ENCODE data around the gene KCNK1.

The KCNK1 gene

DNA sequence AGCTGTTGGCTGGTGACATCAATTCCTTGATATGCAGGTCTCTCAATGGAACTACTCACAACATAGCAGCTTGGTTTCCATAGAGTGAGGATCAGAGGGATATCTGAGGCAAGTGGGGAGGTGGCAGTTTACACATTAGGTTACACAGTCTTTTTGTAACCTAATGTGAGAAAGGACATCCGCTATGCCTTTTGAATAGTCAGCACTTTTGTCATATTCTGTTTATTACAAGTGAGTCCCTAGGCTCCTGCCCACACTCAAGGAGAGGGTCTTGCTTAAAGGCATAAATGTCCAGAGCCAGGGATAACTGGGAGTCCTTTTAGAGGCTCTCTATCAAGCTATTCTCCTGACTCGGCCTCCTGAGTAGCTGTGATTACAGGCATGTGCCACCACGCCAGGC is 104.2 kb downstream of the KCNK1 start:
- no peak overlapping the region for H3K4me2 ChIP-seq (ENCODE audit: low read length)
- no peaks in the 10 kb centered on the region for H4K20me1 ChIP-seq (ENCODE audit: insufficient read depth, low read length)
- H3K79me2 ChIP-seq (ENCODE audit: low read length) = no peaks in the 10 kb centered on the region
- TF ChIP-seq EZH2phosphoT487 (IDR thresholded peaks at IDR 0.05; ENCODE audit: low read depth) = no peak
- TF ChIP-seq, protein P1, sequence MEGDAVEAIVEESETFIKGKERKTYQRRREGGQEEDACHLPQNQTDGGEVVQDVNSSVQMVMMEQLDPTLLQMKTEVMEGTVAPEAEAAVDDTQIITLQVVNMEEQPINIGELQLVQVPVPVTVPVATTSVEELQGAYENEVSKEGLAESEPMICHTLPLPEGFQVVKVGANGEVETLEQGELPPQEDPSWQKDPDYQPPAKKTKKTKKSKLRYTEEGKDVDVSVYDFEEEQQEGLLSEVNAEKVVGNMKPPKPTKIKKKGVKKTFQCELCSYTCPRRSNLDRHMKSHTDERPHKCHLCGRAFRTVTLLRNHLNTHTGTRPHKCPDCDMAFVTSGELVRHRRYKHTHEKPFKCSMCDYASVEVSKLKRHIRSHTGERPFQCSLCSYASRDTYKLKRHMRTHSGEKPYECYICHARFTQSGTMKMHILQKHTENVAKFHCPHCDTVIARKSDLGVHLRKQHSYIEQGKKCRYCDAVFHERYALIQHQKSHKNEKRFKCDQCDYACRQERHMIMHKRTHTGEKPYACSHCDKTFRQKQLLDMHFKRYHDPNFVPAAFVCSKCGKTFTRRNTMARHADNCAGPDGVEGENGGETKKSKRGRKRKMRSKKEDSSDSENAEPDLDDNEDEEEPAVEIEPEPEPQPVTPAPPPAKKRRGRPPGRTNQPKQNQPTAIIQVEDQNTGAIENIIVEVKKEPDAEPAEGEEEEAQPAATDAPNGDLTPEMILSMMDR (IDR thresholded peaks at IDR 0.05; ENCODE audit: low read depth, low read length) = no peak
- no peak overlapping the region for H2AFZ ChIP-seq (ENCODE audit: low read depth, low read length)
- H3K4me1 ChIP-seq (ENCODE audit: low read length) = peaks cover 24% of the 10 kb centered on the region
- no peaks in the 10 kb centered on the region for H3K27me3 ChIP-seq (ENCODE audit: low read depth, low read length)
- no peaks in the 10 kb centered on the region for H3K36me3 ChIP-seq (replicated peaks; ENCODE audit: low read depth, low read length)
- H3K4me3 ChIP-seq (ENCODE audit: low read length) = no peak overlapping the region
- H3K27ac ChIP-seq (ENCODE audit: low read length) = no peak overlapping the region
- H3K9ac ChIP-seq (ENCODE audit: low read length) = no peak overlapping the region
- H3K9me3 ChIP-seq (ENCODE audit: insufficient read depth, low read length) = no peaks in the 10 kb centered on the region

DNA sequence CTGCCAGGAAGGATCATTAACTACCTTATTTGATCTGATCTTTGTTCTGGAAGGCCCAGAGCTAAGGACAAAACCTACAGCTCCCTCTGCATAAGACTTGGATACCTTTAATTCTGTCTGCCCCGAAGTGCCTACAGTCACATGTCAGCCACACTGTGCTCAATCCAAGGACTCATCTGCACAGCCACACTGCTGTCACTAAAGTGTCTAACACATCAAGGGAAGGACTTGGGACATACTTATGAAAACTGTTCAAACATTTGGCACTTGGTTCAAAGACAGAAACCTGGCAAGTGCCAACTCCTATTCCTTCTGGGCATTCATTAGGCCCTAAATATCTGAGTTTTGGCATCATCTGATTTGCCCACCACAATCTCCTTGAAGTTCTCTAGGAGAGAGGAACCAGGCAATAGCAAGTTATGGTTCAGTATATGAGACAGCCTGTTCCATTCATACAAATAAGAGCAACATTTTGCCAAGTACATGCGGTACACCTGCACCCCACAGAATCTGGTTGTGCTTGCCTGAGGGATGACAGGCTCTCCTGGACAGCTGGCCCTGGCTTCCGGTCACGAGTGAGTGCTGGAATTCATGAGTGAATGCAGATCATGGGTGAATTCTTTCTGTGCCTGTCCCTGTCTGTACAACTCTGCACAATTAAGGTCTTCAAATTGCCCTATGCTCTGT is 105.9 kb downstream of the KCNK1 start:
- H3K4me2 ChIP-seq (ENCODE audit: low read length) = no peak overlapping the region
- no peaks in the 10 kb centered on the region for H4K20me1 ChIP-seq (ENCODE audit: insufficient read depth, low read length)
- no peak overlapping the region for H3K9ac ChIP-seq (ENCODE audit: low read length)
- no peaks in the 10 kb centered on the region for H3K36me3 ChIP-seq (replicated peaks; ENCODE audit: low read depth, low read length)
- H2AFZ ChIP-seq (ENCODE audit: low read depth, low read length) = no peak overlapping the region
- TF ChIP-seq, protein P1 (IDR thresholded peaks at IDR 0.05; ENCODE audit: low read depth, low read length) = no peak
- no peak for TF ChIP-seq EZH2phosphoT487 (IDR thresholded peaks at IDR 0.05; ENCODE audit: low read depth)
- no peak overlapping the region for H3K4me3 ChIP-seq (ENCODE audit: low read length)
- H3K27me3 ChIP-seq (ENCODE audit: low read depth, low read length) = no peaks in the 10 kb centered on the region
- H3K4me1 ChIP-seq (ENCODE audit: low read length) = peaks cover 15% of the 10 kb centered on the region
- H3K79me2 ChIP-seq (ENCODE audit: low read length) = no peaks in the 10 kb centered on the region
- H3K9me3 ChIP-seq (ENCODE audit: insufficient read depth, low read length) = no peaks in the 10 kb centered on the region
- H3K27ac ChIP-seq (ENCODE audit: low read length) = no peak overlapping the region

DNA sequence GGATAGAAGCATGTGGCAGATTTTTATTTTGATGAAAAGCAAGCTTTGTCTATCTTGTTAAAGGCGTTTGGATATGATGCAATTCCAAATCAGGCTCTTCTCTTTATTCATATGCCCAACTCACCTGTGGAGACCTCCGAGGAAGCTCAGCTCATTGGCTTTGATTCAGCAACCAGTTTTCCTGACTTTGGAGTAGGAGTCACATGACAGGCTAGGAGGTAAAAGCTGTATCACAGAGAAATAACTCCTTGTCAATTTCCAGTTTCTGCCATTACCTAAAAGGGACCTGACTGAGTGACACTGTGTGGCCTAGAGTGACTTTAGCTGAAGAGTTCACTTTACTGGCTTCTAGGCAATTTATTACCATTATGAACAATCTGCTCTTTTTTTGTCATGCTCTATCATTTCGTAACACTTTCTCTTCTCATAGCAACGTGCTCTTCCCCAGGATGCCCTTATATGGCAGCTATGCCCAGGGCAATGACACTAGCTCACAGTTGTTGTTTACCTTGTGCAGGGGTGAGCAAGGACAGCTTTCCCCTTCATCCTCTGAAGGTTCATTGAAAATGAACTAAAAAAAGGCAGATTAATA is 107.2 kb downstream of the KCNK1 start:
- H3K27ac ChIP-seq (ENCODE audit: low read length) = peak overlapping the region; percentile 33; the same call in 1 of the 2 replicates

More for the DNA sequence above, 107.2 kb downstream of the KCNK1 start:
- Histone ChIP-seq H2AFZ (ENCODE audit: low read depth, low read length) (peak overlapping the region; percentile 42; the same call in 1 of the 2 replicates), H3K79me2 (ENCODE audit: low read length) (no peaks in the 10 kb centered on the region), H3K4me3 (ENCODE audit: low read length) (0 out of 2 replicates have a peak overlapping the region, but pooled peaks have one; percentile 10), H3K27me3 (ENCODE audit: low read depth, low read length) (no peaks in the 10 kb centered on the region), H3K9me3 (ENCODE audit: insufficient read depth, low read length) (no peaks in the 10 kb centered on the region), H3K4me1 (ENCODE audit: low read length) (peaks cover 11% of the 10 kb centered on the region), H3K4me2 (ENCODE audit: low read length) (peak overlapping the region; percentile 52), H3K9ac (ENCODE audit: low read length) (no peak overlapping the region), H4K20me1 (ENCODE audit: insufficient read depth, low read length) (no peaks in the 10 kb centered on the region), H3K36me3 (replicated peaks; ENCODE audit: low read depth, low read length) (no peaks in the 10 kb centered on the region)
- TF ChIP-seq EZH2phosphoT487 (IDR thresholded peaks at IDR 0.05; ENCODE audit: low read depth) = no peak
- TF ChIP-seq, protein P1 (IDR thresholded peaks at IDR 0.05; ENCODE audit: low read depth, low read length) = no peak

Measured in OCI-LY3 (cell line).